ENCODE measurements around the gene CEBPZOS.

CEBPZOS gene

DNA sequence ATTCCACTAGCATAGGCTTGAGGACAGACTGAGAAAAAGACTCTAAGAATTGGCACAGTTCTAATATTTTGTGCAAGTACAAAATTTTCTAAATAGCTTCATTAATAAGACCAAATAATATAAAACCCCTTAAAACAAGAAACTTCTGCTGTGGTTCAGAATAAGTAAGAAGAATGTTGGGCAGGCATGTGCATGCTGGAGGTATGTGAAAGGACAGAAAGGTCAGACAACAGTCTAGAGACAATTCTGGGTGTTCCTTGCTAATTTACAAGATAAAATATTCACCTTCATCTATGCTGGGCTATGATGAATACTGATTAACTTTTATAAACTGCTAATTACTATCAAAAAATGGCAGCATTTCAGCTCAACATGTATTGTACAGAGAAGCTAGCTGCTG is 14.9 kb downstream of the CEBPZOS start:
- TF ChIP-seq CREB1 (IDR thresholded peaks at IDR 0.05; ENCODE audit: low read depth) (no peak), RAD21 (IDR thresholded peaks at IDR 0.05; ENCODE audit: low read depth) (no peak), ZBTB7A (IDR thresholded peaks at IDR 0.05; ENCODE audit: low read depth) (no peak), TEAD4 (IDR thresholded peaks at IDR 0.05) (no peak), TCF12 (IDR thresholded peaks at IDR 0.05; ENCODE audit: low read depth) (no peak), YY1 (IDR thresholded peaks at IDR 0.05; ENCODE audit: low read depth) (no peak), REST (IDR thresholded peaks at IDR 0.05; ENCODE audit: low read depth) (no peak), NFIC (IDR thresholded peaks at IDR 0.05) (no peak), USF1 (IDR thresholded peaks at IDR 0.05) (no peak), EP300 (IDR thresholded peaks at IDR 0.05; ENCODE audit: borderline replicate concordance) (no peak), EGR1 (IDR thresholded peaks at IDR 0.05) (no peak), TAF1 (IDR thresholded peaks at IDR 0.05; ENCODE audit: low read depth) (no peak), FOXM1 (IDR thresholded peaks at IDR 0.05; ENCODE audit: borderline replicate concordance, low read depth) (no peak)

- TF ChIP-seq FOXM1 (IDR thresholded peaks at IDR 0.05; ENCODE audit: borderline replicate concordance, low read depth): no peak
- no peak for TF ChIP-seq RAD21 (IDR thresholded peaks at IDR 0.05; ENCODE audit: low read depth)
- TF ChIP-seq EGR1 (IDR thresholded peaks at IDR 0.05): no peak
- TF ChIP-seq REST (IDR thresholded peaks at IDR 0.05; ENCODE audit: low read depth): no peak
- no peak for TF ChIP-seq CREB1 (IDR thresholded peaks at IDR 0.05; ENCODE audit: low read depth)
- TF ChIP-seq TCF12 (IDR thresholded peaks at IDR 0.05; ENCODE audit: low read depth): no peak
- TF ChIP-seq TAF1 (IDR thresholded peaks at IDR 0.05; ENCODE audit: low read depth): no peak
- TF ChIP-seq, protein P1, sequence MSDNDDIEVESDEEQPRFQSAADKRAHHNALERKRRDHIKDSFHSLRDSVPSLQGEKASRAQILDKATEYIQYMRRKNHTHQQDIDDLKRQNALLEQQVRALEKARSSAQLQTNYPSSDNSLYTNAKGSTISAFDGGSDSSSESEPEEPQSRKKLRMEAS (IDR thresholded peaks at IDR 0.05): no peak
- TF ChIP-seq YY1 (IDR thresholded peaks at IDR 0.05; ENCODE audit: low read depth): no peak
- TF ChIP-seq USF1 (IDR thresholded peaks at IDR 0.05): no peak
- no peak for TF ChIP-seq NFIC (IDR thresholded peaks at IDR 0.05)
- no peak for TF ChIP-seq EP300 (IDR thresholded peaks at IDR 0.05; ENCODE audit: borderline replicate concordance)
- no peak for TF ChIP-seq TEAD4 (IDR thresholded peaks at IDR 0.05)
- no peak for TF ChIP-seq ZBTB7A (IDR thresholded peaks at IDR 0.05; ENCODE audit: low read depth)
- TF ChIP-seq CEBPB (IDR thresholded peaks at IDR 0.05): no peak
Measured at GRCh38 chr2:37211939-37212338, 15.6 kb downstream of the CEBPZOS start.

DNA sequence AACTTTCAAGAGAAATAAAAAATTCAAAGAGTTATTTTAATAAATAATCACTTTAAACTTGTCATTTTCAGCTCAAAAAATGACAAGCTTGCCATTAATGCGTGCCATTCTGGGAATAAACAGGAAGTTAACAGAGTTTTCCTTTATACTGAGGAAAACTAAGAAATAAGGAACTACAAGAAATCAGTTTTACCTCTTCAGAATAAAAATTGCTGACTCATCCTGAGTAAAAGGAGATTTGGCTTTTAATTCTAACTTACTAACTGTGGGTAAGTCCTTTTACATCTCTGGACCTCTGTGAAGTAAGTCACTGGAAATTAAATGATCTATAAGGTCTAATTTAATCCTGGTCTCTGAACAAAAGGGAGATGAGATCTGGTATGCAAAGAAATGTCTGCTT is 19.0 kb downstream of the CEBPZOS start:
- no peak for TF ChIP-seq TCF12 (IDR thresholded peaks at IDR 0.05; ENCODE audit: low read depth)
- TF ChIP-seq NFIC (IDR thresholded peaks at IDR 0.05): no peak
- TF ChIP-seq RAD21 (IDR thresholded peaks at IDR 0.05; ENCODE audit: low read depth): no peak
- TF ChIP-seq EGR1 (IDR thresholded peaks at IDR 0.05): no peak
- TF ChIP-seq CREB1 (IDR thresholded peaks at IDR 0.05; ENCODE audit: low read depth): no peak

- no peak for TF ChIP-seq EP300 (IDR thresholded peaks at IDR 0.05; ENCODE audit: borderline replicate concordance)
- TF ChIP-seq NFIC (IDR thresholded peaks at IDR 0.05): no peak
Measured at GRCh38 chr2:37219046-37219445, 22.8 kb downstream of the CEBPZOS start.

GRCh38 chr2:37223131-37223530 is 26.8 kb downstream of the CEBPZOS start:
- TF ChIP-seq NFIC (IDR thresholded peaks at IDR 0.05) (no peak), RAD21 (IDR thresholded peaks at IDR 0.05; ENCODE audit: low read depth) (no peak), REST (IDR thresholded peaks at IDR 0.05; ENCODE audit: low read depth) (no peak), USF1 (IDR thresholded peaks at IDR 0.05) (no peak), CREB1 (IDR thresholded peaks at IDR 0.05; ENCODE audit: low read depth) (no peak), TEAD4 (IDR thresholded peaks at IDR 0.05) (no peak), CEBPB (IDR thresholded peaks at IDR 0.05) (no peak)

All from Ishikawa (cell line).